ENCODE results near the gene FAM83B. TPM values are rescaled to one million over a fixed set of nuclear protein-coding genes. Genes with fewer than 3 reads are reported as not detected.
"Not testable (repeated sequence)": the region's sequence is repeated elsewhere in the genome, so short reads cannot be mapped to it uniquely, and the experiment has no call there.

FAM83B gene
- total RNA-seq, 4 donors from 2014 or later = 4.1 TPM; not detected in 3

- H3K27ac ChIP-seq = no peak overlapping the region
- no peak for ATAC-seq
- TF ChIP-seq EP300 (IDR thresholded peaks at IDR 0.05) (no peak), POLR2A (IDR thresholded peaks at IDR 0.05) (no peak), POLR2AphosphoS5 (IDR thresholded peaks at IDR 0.05) (no peak)
- TF ChIP-seq, protein P1, sequence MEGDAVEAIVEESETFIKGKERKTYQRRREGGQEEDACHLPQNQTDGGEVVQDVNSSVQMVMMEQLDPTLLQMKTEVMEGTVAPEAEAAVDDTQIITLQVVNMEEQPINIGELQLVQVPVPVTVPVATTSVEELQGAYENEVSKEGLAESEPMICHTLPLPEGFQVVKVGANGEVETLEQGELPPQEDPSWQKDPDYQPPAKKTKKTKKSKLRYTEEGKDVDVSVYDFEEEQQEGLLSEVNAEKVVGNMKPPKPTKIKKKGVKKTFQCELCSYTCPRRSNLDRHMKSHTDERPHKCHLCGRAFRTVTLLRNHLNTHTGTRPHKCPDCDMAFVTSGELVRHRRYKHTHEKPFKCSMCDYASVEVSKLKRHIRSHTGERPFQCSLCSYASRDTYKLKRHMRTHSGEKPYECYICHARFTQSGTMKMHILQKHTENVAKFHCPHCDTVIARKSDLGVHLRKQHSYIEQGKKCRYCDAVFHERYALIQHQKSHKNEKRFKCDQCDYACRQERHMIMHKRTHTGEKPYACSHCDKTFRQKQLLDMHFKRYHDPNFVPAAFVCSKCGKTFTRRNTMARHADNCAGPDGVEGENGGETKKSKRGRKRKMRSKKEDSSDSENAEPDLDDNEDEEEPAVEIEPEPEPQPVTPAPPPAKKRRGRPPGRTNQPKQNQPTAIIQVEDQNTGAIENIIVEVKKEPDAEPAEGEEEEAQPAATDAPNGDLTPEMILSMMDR (IDR thresholded peaks at IDR 0.05) = no peak
- H3K9me3 ChIP-seq = no peaks in the 10 kb centered on the region
- H3K27me3 ChIP-seq = no peaks in the 10 kb centered on the region
- 81 to 92% methylated on average over 1 of the region's 1 CpG for WGBS, 2 donors (ENCODE audit: low coverage in 1 of 2)
- H3K4me3 ChIP-seq = no peak overlapping the region
- H3K4me1 ChIP-seq = no peaks in the 10 kb centered on the region
- no peaks in the 10 kb centered on the region for H3K36me3 ChIP-seq
Observed at GRCh38 chr6:54881067-54881730, 34.6 kb downstream of the FAM83B start.

DNA sequence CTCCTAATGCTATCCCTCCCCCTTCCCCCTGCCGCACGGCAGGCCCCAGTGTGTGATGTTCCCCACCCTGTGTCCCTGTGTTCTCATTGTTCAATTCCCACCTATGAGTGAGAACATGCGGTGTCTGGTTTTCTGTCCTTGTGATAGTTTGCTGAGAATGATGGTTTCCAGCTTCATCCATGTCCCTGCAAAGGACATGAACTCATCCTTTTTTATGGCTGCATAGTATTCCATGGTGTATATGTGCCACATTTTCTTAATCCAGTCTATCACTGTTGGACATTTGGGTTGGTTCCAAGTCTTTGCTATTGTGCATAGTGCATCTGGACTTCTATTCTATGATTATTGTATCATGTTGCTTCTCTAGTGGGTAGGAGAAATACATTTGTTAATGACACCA is 35.3 kb downstream of the FAM83B start:
- ATAC-seq, H3K4me3 ChIP-seq, H3K36me3 ChIP-seq, H3K4me1 ChIP-seq, H3K9me3 ChIP-seq, H3K27me3 ChIP-seq, H3K27ac ChIP-seq: not testable (repeated sequence)
- whole genome bisulfite sequencing, 2 donors (ENCODE audit: low coverage in 1 of 2) = 83 to 90% methylated on average over 2 to 3 of the region's 3 CpGs

GRCh38 chr6:54886932-54887584 is 40.5 kb downstream of the FAM83B start:
- Histone ChIP-seq H3K27me3 (no peaks in the 10 kb centered on the region), H3K27ac (no peak overlapping the region), H3K9me3 (no peaks in the 10 kb centered on the region), H3K4me1 (no peaks in the 10 kb centered on the region), H3K36me3 (no peaks in the 10 kb centered on the region), H3K4me3 (no peak overlapping the region)
- 68 to 86% methylated on average over 4 of the region's 4 CpGs for WGBS, 2 donors (ENCODE audit: low coverage in 1 of 2)
- ATAC-seq = no peak
- TF ChIP-seq, protein P1 (IDR thresholded peaks at IDR 0.05) = no peak
- TF ChIP-seq EP300 (IDR thresholded peaks at IDR 0.05) (no peak), POLR2AphosphoS5 (IDR thresholded peaks at IDR 0.05) (no peak)

GRCh38 chr6:54891536-54891935 is 45.0 kb downstream of the FAM83B start:
- Histone ChIP-seq H3K36me3 (no peaks in the 10 kb centered on the region), H3K27ac (no peak overlapping the region), H3K4me1 (no peaks in the 10 kb centered on the region), H3K4me3 (no peak overlapping the region), H3K27me3 (no peaks in the 10 kb centered on the region), H3K9me3 (no peaks in the 10 kb centered on the region)
- WGBS, 2 donors (ENCODE audit: low coverage in 1 of 2) = 68 to 100% methylated on average over 1 of the region's 1 CpG
- no peak for ATAC-seq
- TF ChIP-seq POLR2AphosphoS5 (IDR thresholded peaks at IDR 0.05) (no peak), POLR2A (IDR thresholded peaks at IDR 0.05) (no peak)
- TF ChIP-seq, protein P1 (IDR thresholded peaks at IDR 0.05) = no peak

- no peak overlapping the region for H3K4me3 ChIP-seq
- H3K27me3 ChIP-seq = no peaks in the 10 kb centered on the region
- H3K4me1 ChIP-seq = no peaks in the 10 kb centered on the region
- ATAC-seq = no peak
- H3K27ac ChIP-seq = no peak overlapping the region
- H3K9me3 ChIP-seq = no peaks in the 10 kb centered on the region
- 92 to 100% methylated on average over 1 of the region's 1 CpG for WGBS, 2 donors (ENCODE audit: low coverage in 1 of 2)
- H3K36me3 ChIP-seq = no peaks in the 10 kb centered on the region
- TF ChIP-seq POLR2A (IDR thresholded peaks at IDR 0.05) = no peak
- TF ChIP-seq, protein P1 (IDR thresholded peaks at IDR 0.05) = no peak
- TF ChIP-seq EP300 (IDR thresholded peaks at IDR 0.05) = no peak
- no peak for TF ChIP-seq POLR2AphosphoS5 (IDR thresholded peaks at IDR 0.05)
Observed at GRCh38 chr6:54892831-54893230, 46.3 kb downstream of the FAM83B start.
